ENCODE measurements around the gene GBP5.
A peak's percentile ranks its signal among the peaks of the same experiment; 100 is the strongest.
"Not testable (repeated sequence)": the region's sequence is repeated elsewhere in the genome, so short reads cannot be mapped to it uniquely, and the experiment has no call there.

The GBP5 gene

DNA sequence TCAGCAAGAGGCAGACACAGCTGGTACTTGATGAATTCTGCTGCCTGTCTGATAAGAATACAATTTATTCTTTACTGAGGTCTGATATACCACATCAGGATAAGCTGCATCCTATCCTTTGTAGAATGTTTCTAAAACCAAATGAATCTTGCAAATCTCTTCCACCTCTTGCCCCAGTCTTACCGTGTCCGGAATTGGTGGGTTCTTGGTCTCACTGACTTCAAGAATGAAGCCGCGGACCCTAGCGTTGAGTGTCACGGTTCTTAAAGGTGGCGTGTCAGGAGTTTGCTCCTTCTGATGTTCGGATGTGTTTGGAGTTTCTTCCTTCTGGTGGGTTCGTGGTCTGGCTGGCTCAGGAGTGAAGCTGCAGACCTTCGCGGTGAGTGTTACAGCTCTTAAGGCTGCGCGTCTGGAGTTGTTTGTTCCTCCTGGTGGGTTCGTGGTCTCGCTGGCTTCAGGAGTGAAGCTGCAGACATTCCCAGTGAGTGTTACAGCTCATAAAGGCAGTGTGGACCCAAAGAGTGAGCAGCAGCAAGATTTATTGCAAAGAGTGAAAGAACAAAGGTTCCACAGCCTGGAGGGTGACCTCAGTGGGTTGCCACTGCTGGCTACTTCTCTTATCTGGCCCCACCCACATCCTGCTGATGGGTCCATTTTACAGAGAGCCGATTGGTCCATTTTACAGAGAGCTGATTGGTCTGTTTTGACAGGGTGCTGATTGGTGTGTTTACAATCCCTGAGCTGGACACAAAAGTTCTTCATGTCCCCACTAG is at the start of gene GBP5:
GBP5 (minus strand) TSS at position 592 of the 773 bp plus-strand sequence. CDS start 3,305 bp downstream, outside the sequence.
- not testable (repeated sequence) for DNase-seq

- no peak for DNase-seq
Measured at GRCh38 chr1:89322402-89322801, 49.7 kb upstream of the GBP5 start.

DNA sequence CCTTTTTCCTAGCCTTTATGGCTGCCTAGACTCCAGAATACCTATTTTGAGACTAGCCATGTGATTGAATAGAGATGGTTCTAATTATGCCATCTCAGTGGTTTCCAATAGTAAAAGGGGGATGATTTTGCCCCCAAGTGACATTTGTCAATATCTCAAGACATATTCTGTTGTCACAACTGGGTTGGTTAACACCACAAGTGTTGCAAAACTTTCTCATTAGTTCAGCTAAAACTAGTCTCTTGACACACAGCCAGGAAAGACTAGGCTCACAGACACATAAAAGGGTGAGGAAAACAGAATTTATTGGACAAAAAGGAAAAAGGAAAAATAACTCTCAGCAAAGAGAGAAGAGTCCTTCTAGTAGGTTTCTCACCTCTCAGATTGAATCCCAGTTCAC is 39.9 kb upstream of the GBP5 start:
- DNase-seq, result no peak

GRCh38 chr1:89311757-89312156 is 39.1 kb upstream of the GBP5 start:
- DNase-seq, result peak in 1 of 2 experiments; percentile 10

DNA sequence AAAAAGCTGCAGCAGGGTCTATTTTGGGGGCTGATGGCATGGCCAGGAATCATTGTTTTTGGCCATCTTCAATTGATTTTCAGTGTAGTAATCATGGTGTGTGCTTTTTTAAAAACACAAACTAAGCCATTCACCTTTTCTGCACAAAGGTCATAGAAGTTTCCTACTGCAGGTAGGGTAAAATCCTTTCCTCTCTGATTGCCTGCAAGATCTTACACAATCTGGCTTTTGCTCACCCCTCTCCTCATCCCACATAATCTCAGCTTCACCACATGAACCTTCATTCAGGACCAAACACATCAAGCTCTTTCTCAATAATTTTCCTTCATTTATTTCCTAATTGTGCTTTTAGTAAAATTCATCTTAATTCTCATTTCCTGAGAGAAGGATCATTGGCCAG is 38.3 kb upstream of the GBP5 start:
- DNase-seq, result no peak

GRCh38 chr1:89310505-89310904 is 37.8 kb upstream of the GBP5 start:
- peak in 1 of 2 experiments; percentile 6 for DNase-seq

DNA sequence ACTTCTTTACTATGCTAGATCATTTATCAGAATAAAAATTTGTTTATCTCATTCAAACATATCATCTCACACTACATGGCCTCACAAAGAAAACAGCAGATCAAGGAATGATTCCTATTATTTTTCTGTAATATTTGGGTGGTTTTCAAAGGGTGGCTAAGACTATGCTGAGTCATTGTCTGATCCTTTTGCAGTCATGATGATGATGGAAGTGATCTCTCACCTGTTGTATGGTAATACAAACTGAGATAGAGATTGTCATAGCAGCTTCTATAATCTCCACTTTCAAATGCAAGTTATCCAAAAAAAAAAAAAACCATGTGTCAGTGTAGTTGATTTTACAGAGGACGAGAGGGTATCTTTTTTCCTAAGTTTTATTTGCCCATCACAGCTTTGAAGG is 37.2 kb upstream of the GBP5 start:
- DNase-seq, result no peak

DNA sequence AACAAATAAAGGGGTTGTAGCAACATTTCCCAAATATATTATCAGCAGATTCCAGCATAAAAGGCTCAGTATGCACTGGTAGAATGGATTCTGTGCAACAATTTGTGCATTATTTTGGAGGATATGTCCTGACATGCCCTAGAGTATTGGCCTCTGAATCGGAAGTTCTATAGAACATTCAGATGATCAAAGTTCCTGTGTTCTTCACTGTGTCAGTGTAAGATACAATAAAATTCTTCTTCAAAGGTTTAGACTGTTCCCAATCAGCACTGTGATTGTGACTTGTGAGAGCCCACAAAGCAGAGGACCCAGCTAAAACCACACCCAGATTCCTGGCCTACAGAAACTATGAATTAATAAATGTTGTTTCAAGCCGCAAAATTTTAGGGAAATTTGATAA is 33.6 kb upstream of the GBP5 start:
- no peak for DNase-seq

DNA sequence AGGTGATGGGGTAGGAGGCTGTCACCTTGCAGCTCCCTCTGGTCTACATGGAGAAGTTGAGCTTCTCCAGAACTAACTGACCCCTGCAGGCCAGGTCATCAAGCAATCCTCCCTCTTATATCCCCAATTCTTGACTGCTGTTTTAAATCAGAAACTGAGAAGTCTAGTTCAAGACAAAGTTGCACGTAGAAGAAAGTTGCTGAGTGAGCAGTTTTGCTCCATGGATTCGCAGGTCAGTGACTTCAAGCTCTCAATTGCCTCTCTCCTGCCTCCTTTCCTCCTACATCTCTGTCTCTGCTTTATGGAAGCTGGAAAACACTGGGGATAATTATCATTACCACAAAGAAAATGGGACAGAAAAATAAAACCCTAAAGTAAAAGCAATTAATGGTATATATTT is 32.8 kb upstream of the GBP5 start:
- DNase-seq, result no peak

GRCh38 chr1:89304572-89305230 is 32.0 kb upstream of the GBP5 start:
- no peak for DNase-seq

DNA sequence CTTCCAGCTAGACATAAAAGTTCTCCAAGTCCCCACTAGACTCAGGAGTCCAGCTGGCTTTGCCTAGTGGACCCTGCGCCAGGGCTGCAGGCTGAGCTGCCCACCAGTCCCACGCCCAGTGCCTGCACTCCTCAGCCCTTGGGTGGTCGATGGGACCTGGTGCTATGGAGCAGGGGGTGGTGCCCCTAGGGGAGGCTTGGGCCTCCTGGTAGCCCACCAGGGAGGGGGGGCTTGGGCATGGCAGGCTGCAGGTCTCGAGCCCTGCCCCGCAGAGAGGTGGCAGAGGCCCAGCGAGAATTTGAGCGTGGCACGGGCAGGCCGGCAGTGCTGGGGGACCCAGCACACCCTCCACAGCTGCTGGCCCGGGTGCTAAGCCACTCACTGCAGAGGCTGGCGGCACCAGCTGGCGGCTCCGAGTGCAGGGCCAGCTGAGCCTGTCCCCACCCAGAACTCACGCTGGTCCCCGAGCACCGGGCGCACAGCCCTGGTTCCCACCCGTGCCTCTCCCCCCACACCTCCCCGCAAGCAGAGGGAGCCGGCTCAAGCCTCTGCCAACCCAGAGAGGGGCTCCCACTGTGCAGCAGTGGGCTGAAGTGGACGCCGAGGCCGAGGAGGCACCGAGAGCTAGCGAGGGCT is 30.2 kb upstream of the GBP5 start:
- no peak for DNase-seq

DNA sequence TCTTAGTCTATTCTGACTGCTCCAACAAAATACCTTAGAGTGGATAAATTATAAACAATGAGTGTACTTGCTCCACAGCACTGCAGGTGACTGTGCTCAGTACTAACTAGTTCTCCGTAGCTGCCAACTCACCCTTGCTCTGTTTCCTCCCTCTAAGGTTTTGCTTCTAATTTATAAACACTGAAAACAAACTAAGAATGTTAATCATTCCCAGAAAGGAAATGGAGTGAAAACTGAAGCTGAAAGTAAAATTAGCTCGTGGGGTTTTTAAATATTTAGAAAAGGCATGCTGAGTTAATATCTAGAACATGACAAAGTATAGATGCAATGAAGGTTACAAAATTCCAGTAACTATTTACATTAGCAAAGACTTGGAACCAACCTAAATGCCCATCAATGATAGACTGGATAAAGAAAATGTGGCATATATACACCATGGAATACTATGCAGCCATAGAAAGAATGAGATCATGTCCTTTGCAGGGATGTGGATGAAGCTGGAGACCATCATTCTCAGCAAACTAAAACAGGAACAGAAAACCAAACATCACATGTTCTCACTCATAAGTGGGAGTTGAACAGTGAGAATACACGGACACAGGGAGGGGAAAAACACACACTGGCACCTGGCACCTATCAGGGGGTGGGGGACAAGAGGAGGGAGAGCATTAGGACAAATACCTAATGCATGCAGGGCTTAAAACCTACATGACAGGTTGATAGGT is 27.2 kb upstream of the GBP5 start:
- not testable (repeated sequence) for DNase-seq

- DNase-seq, result no peak
Measured at GRCh38 chr1:89298461-89298860, 25.8 kb upstream of the GBP5 start.

DNA sequence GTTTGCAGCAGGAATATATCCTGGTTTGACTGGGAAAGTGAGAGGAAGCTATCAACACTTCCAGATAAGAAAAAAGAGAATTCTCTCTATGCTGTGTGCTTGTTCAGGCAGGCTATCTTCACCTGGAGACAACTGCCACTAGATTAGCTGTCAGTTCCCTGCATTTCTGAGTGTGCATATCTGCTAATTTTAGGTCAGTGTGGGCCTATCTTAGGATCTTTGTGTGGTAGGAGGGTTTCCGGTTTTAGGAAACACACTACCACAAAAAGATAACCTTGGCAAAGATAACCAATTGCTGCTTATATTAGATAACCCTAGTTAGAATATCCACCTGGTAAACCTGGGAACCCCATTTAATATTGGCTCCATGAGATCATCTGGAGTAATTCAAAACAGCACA is 22.5 kb upstream of the GBP5 start:
- DNase-seq, result no peak

- DNase-seq, result no peak
Measured at GRCh38 chr1:89291276-89291675, 18.6 kb upstream of the GBP5 start.

- no peak for DNase-seq
Measured at GRCh38 chr1:89288051-89288340, 15.3 kb upstream of the GBP5 start.

- no peak for DNase-seq
Measured at GRCh38 chr1:89287181-89288050, 14.8 kb upstream of the GBP5 start.

GRCh38 chr1:89286549-89287180 is 14.0 kb upstream of the GBP5 start:
- DNase-seq, result no peak

GRCh38 chr1:89285745-89286380 is 13.2 kb upstream of the GBP5 start:
- DNase-seq, result no peak

DNA sequence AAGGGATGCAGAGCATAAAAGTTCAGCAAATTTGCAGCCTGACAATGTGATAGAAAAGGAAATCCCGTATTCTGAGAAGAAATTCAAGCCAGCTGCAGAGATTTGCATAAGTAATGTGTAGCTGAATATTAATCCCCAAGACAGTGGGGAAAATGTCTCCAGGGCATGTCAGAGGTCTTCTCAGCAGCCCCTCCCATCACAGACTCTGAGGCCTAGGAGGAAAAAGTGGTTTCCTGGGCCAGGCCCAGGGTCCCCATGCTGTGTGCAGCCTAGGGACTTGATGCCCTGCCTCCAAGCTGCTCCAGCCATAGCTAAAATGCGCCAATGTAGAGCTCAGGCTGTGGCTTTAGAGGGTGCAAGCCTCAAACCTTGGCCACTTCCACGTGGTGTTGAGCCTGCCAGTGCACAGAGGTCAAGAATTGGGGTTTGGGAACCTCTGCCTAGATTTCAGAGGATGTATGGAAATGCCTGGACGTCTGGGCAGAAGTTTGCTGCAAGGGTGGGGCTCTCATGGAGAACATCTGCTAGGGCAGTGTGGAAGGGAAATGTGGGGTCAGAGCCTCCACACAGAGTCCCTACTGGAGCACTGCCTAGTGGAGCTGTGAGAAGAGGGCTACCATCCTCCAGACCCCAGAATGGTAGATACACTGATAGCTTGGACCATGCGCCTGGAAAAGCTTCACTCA is 11.6 kb upstream of the GBP5 start:
- DNase-seq, result not testable (repeated sequence)

- no peak for DNase-seq
Measured at GRCh38 chr1:89280766-89281165, 8.1 kb upstream of the GBP5 start.
